HG02588 (cell line): ENCODE results near the gene TREH.
A peak's percentile ranks its signal among the peaks of the same experiment; 100 is the strongest.

Source experiments
- ATAC-seq: cut with Tn5 transposase; IDR thresholded peaks from one replicate; pipeline ENCODE4 v1.9.1; 2021; ENCODE audit warnings: mild to moderate bottlenecking, moderate library complexity; ENCODE audit not compliant: unreplicated experiment

TREH gene

GRCh38 chr11:118671254-118671653, 8.2 kb downstream of the TREH start:
- no peak for ATAC-seq

GRCh38 chr11:118670063-118670462, 9.4 kb downstream of the TREH start:
- ATAC-seq, result no peak

- ATAC-seq, result no peak
These were observed 13.1 kb downstream of the TREH start for GRCh38 chr11:118666371-118666770.

DNA sequence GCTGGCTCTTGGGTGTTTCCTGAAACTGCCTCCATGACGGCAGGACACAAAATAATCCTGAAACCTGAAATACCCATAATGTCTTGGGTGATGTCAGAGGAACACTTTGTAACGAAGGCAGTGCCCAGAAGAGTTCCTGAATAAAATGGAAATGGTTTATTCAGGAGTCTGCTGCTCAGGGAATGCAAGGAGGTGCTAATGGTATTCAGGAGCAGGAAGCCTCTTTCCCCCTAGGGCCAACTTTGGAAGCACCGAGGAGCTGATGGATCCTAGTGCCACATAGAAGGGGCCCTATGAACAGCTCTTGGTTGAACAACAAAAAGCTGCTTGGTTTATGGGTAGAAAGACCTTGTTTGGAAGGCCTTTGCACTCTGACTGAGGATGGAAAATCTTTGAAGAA, 15.5 kb downstream of the TREH start:
- ATAC-seq, result no peak

- ATAC-seq, result no peak
These were observed 16.1 kb downstream of the TREH start for GRCh38 chr11:118663381-118663780.

DNA sequence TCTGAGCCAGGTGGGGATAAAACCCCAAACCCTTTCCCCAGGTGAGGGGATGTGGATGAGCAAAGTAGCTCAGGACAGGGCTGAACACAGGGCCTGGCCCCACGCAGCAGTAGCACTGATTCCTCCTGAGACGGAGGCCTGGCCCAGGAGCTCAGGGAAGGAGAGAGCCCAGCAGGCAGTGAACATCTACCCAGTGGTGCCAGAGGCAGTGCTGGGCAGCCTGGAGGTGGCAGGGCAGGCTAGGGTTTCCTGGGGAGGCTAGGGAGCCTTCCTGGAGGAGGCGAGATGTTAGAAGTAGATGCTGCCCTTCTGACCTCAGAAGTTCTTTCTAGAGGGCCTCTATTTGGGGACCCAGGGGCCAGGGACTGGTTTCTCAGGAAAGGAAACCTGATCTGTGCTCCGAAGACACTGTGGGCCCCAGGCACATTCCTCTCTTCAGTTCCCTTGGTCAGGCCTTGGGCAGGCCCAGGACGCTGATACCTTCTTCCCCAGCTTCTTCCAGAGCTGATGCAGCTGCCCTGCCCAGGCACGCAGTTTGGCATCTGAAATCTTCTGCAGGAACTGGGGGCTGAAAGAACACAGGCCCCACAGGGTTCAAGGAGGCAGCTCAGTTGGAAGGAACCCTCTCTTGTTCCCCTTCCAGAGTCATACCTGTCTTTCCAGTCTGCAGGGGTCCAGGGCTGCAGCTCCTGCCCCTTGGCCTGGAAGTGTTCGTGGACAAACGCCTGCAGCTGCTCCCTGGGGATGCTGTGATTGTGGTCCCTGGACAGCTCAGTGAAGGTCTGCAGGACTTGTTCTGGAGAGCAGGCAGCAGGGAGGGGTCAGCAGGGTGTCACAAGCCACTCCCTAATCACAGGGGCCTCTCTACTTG, 16.8 kb downstream of the TREH start:
- no peak for ATAC-seq

GRCh38 chr11:118661425-118662301, 17.8 kb downstream of the TREH start:
- ATAC-seq, result no peak

GRCh38 chr11:118660681-118661424, 18.6 kb downstream of the TREH start:
- no peak for ATAC-seq

- no peak for ATAC-seq
These were observed 19.3 kb downstream of the TREH start for GRCh38 chr11:118659953-118660680.

DNA sequence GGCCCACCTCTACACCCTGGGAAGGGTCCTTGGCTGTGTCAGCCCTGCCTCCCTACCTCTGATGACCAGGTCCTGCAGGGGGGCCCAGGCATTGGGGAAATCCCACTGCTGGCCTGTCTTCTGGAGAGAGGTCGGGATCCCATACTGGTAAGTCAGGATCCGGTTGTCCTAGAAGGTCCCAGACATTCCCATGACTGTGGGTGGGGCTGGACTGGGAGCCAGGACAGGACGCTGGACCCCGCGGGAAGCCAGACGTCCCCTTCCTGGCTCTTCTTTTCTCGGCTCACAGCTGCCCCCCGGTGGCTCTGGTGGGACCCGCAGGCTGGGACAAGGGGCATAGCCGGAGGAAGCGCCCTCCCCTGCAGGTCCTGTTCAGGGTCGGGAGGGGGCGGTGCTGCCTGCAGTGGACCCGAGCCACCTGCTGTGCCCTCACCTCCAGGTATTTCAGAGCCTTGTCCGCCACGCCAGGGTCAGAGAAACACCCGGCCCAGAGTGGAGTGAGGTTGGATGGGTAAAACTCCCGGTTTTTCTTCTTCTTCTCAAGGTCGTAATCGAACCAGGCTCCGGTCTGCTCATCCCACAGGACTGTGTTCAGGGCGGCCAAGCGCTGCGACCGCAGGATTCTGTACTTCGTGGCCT, 20.0 kb downstream of the TREH start:
- ATAC-seq, result peak; percentile 75

GRCh38 chr11:118658429-118659313, 20.8 kb downstream of the TREH start:
- ATAC-seq, result no peak

DNA sequence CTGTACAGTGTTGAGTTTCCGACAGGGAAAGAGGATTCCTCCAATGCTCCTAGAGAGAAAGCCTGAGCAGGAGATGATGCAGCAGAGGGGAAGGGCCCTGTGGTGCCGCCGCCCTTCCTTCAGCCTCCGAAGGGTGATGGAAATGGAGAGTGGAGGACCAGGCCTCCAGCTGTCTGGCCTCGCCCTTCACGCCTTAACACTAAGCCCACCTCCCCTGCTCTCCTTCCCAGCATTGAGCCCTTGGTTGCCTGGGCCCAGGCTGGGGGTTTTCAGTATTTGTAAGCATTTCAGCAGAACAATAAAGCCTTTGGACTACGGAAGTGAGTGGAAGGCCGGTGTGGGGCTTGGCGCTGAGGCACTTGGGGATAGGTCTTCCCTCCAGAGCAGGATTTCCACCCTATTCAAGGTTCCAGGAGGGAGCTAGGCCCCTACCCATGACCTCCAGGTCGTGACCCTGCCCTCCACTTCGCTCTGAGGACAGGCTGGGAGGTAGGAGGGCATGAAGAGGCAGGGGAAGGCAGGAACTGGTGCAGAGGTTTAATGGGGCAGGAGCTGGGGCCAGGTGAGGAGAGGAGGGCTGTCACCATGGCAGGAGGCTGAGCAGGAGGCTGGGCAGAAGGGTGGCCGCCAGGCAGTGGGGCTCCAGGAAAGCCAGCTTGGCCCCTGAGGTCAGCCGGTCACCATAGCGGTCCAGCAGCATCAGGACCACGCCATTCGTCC, 21.6 kb downstream of the TREH start:
- no peak for ATAC-seq

- ATAC-seq, result no peak
These were observed 22.2 kb downstream of the TREH start for GRCh38 chr11:118657238-118657637.

- ATAC-seq, result no peak
These were observed 22.8 kb downstream of the TREH start for GRCh38 chr11:118656563-118657165.

DNA sequence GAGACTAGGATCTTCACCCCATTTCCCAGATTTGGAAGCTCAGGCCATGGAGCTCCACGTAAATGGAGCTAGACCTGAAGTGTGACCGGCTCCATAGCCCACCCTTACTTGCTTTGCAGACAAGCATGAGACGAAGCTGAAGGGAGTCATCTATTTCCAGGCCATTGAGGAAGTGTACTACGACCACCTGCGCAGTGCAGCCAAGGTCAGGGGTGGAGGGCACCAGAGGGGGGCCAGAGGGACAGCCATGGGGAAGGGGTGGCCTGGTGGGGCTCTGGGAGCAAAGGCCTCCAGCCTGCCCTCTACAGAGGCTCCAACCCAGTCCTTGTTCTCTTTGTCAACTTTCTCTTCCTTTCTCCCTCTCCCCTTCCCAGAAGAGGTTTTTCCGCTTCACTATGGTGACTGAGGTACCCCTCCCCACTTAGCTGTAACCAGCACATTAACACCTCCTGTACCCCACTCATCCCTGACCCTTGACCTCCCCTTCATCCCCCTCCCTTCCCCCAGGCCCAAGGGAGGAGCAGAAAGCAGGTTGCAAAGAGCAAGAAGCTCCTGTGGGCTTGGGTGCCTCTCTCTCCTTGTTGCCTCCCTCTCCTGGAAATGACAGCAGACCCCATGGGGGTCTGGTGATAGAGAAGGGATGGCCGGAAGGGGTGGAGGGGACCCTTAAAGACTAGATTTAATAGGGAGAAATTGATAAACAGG, 23.8 kb downstream of the TREH start:
- no peak for ATAC-seq

DNA sequence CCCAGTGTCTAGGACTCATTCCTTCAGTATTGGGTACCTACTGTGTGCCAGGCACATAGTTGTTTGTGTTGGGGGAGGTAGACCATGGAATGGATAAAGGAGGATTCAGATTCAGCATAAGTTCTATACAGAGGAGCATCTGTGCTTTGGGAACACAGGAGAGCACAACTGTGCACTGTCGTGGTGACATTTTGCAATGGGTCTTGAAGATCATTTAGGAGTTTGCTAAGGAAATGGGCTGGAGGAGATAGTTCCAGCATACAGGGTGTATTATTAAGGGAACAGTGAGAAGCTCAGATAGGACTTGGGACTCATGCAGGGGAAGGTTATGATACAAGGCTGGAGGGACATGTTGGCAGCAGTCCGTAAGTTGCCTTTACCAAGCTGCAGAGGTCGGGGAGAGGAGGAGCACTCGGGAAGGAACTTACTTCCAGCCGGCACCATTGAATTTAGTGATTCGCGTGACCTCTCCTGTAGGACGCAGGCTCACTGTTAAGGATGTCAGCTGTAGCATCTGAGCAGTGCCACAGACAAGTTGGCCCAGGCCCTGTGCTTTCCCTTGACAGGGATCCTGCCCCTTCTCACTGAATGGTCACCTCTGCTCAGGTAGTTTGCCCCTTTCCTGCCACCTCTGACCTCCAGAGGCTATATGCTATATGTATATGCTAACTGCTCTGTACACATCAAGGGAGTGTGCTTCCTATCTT, 25.6 kb downstream of the TREH start:
- ATAC-seq, result no peak

DNA sequence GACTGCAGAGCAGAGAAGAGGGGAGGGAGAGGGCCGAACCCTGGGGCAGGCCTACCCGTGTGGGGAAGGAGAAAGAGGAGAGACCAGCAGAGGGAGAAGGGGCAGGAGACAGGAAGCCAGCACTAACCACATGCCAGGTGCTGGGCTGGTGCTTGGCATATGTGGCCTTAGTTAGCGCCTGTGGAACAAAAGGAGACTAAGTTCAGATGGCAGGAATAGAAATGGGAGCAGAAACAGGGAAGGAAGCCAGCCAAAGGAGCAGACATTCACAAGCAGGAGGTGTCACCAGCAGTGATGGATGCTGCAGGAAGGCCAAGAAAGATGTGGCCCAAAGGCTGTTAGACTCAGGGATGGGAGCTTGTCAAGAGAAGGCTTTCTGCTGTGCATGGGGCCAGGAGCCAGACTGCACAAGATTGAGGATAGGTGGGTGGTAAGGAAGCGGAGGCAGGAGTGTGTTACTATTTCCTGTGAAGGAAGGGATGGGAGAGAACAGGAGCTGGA, 26.7 kb downstream of the TREH start:
- no peak for ATAC-seq
